Keratinocyte (primary cell): ENCODE data around the gene PLEKHD1. TPM values are rescaled to one million over a fixed set of nuclear protein-coding genes. Genes with fewer than 3 reads are reported as not detected.

Experiments
- DNase-seq: peaks from one replicate; pipeline ENCODE4 v3.0.0-alpha.2; 2011; ENCODE audit warnings: low read depth, missing footprints, low spot score
- FAIRE-seq: peaks from 2 replicates; lab custom pipeline; 2011; peaks lifted over from hg19 to GRCh38; lab: Jason Lieb, UNC
- H2AFZ ChIP-seq: 2 replicates; pipeline ENCODE4 v1.6.0; 2012; ENCODE audit warnings: low read length, control low read depth, inconsistent platforms; ENCODE audit not compliant: control insufficient read depth
- H3K27ac ChIP-seq: 2 replicates; pipeline ENCODE4 v1.5.1; 2011; ENCODE audit warnings: low read length; ENCODE audit not compliant: control insufficient read depth, insufficient read depth
- H3K27me3 ChIP-seq: 3 replicates; pipeline ENCODE4 v1.6.0; 2011; ENCODE audit warnings: low read length; ENCODE audit not compliant: control insufficient read depth, insufficient read depth; ENCODE audit errors: extremely low read depth
- H3K36me3 ChIP-seq, 2 experiments: 2 replicates in 1 of 2; 3 replicates in 1 of 2; pipeline ENCODE4 v1.5.1; 2011; ENCODE audit warnings: low read length in 2 of 2, mild to moderate bottlenecking in 1 of 2; ENCODE audit not compliant: control insufficient read depth in 2 of 2, insufficient read depth in 2 of 2; ENCODE audit errors: extremely low read depth in 1 of 2
- H3K4me1 ChIP-seq: 3 replicates; pipeline ENCODE4 v1.5.1; 2011; ENCODE audit warnings: low read length; ENCODE audit not compliant: control insufficient read depth, insufficient read depth; ENCODE audit errors: extremely low read depth
- H3K4me2 ChIP-seq: 3 replicates; pipeline ENCODE4 v1.6.0; 2011; ENCODE audit warnings: low read depth, low read length; ENCODE audit not compliant: control insufficient read depth, insufficient read depth; ENCODE audit errors: extremely low read depth
- H3K4me3 ChIP-seq, 3 experiments: fragments of 200-600 bp in 1 of 3; sonication (generic) in 1 of 3; 2 replicates in 2 of 3; 3 replicates in 1 of 3; pipeline ENCODE4 v1.5.1; 2011 to 2016; ENCODE audit warnings: low read length in 3 of 3, mild to moderate bottlenecking in 3 of 3, control low read depth in 2 of 3, inconsistent platforms in 1 of 3, low read depth in 1 of 3, mixed read lengths in 1 of 3, mixed run types in 1 of 3, moderate library complexity in 1 of 3; ENCODE audit not compliant: control insufficient read depth in 2 of 3, insufficient read depth in 2 of 3; ENCODE audit errors: extremely low read depth in 1 of 3
- H3K79me2 ChIP-seq: 2 replicates; pipeline ENCODE4 v1.6.0; 2012; ENCODE audit warnings: low read length; ENCODE audit not compliant: control insufficient read depth, insufficient read depth
- H3K9ac ChIP-seq: 3 replicates; pipeline ENCODE4 v1.6.0; 2011; ENCODE audit warnings: low read length; ENCODE audit not compliant: control insufficient read depth, insufficient read depth; ENCODE audit errors: extremely low read depth
- H3K9me1 ChIP-seq: 3 replicates; pipeline ENCODE4 v1.6.0; 2011; ENCODE audit warnings: low read length; ENCODE audit not compliant: control insufficient read depth, insufficient read depth; ENCODE audit errors: extremely low read depth
- H3K9me3 ChIP-seq: 2 replicates; pipeline ENCODE4 v1.5.1; 2012; ENCODE audit warnings: low read depth, low read length; ENCODE audit not compliant: control insufficient read depth
- H4K20me1 ChIP-seq: 3 replicates; pipeline ENCODE4 v1.6.0; 2011; ENCODE audit warnings: low read length; ENCODE audit not compliant: control insufficient read depth, insufficient read depth; ENCODE audit errors: extremely low read depth
- CTCF ChIP-seq, 3 experiments: IDR thresholded peaks in 1 of 3; conservative IDR thresholded peaks in 1 of 3; optimal IDR thresholded peaks in 1 of 3; 2 replicates in 2 of 3; 3 replicates in 1 of 3; pipeline versions ENCODE3 to v1.5.1; 2011; ENCODE audit warnings: low read length in 3 of 3, mild to moderate bottlenecking in 3 of 3, moderate library complexity in 2 of 3, control low read depth in 1 of 3, inconsistent platforms in 1 of 3; ENCODE audit not compliant: insufficient read depth in 2 of 3; ENCODE audit errors: extremely low read depth in 1 of 3
- EZH2 ChIP-seq: IDR thresholded peaks from one replicate; pipeline ENCODE4 v1.6.1; 2012; ENCODE audit warnings: inconsistent platforms, mild to moderate bottlenecking, low read length, moderate library complexity
- dilution Hi-C: fragments of 300-500 bp; cut with MboI; formaldehyde crosslinking; loops from one replicate; pipeline ENCODE4 v1.7.0; 2020; ENCODE audit warnings: low sequenced_read_pairs; ENCODE audit not compliant: extremely low pct_ligation_motif_present
- polyA plus RNA-seq, 5 experiments: library from polyadenylated mRNA; depleted of rRNA in 3 of 5; stranded (reverse) in 3 of 5; stranded (forward) in 1 of 5; unstranded in 1 of 5; fragments of >200 nt; gene quantifications; 1 replicate in 1 of 5; 2 replicates in 3 of 5; 3 replicates in 1 of 5; pipeline versions ENCODE4 v1.2.1 to v1.2.3, GENCODE V29; 2011 to 2012; ENCODE audit warnings: missing spikeins in 2 of 5, low read depth in 1 of 5, low replicate concordance in 1 of 5

The PLEKHD1 gene
- polyA plus RNA-seq, 1 donor (not counting 4 experiments of a cell fraction or from before 2014, with no cell fraction given), result 0.01 TPM

- no peak for TF ChIP-seq EZH2
- TF ChIP-seq CTCF (optimal IDR thresholded peaks at IDR 0.05 in 1 of 3, IDR thresholded peaks at IDR 0.05 in 1 of 3, conservative IDR thresholded peaks at IDR 0.05 in 1 of 3; ENCODE audit: extremely low read depth in 1 of 3, insufficient read depth in 2 of 3, low read length in 3 of 3), result no peak
- H3K27ac ChIP-seq, result no peak overlapping the region
- H3K27me3 ChIP-seq, result peaks cover 3% of the 10 kb centered on the region
- no peaks in the 10 kb centered on the region for H3K9me3 ChIP-seq
- no peak overlapping the region for H2AFZ ChIP-seq
- H3K36me3 ChIP-seq, result no peaks in the 10 kb centered on the region
- DNase-seq, result no peak
- dilution Hi-C loops, result no loop called here
- no peak overlapping the region for H3K9ac ChIP-seq
- peaks cover 3% of the 10 kb centered on the region for H4K20me1 ChIP-seq
- H3K4me3 ChIP-seq, result no peak overlapping the region
- H3K4me1 ChIP-seq, result peaks cover 4% of the 10 kb centered on the region
- H3K9me1 ChIP-seq, result no peaks in the 10 kb centered on the region
- no peak overlapping the region for H3K4me2 ChIP-seq
- FAIRE-seq, result no peak
- H3K79me2 ChIP-seq, result no peaks in the 10 kb centered on the region
Observed at GRCh38 chr14:69540654-69541335, 56.3 kb downstream of the PLEKHD1 start.

- Histone ChIP-seq H3K4me2 (no peak overlapping the region), H3K9me3 (no peaks in the 10 kb centered on the region), H3K4me3 (no peak overlapping the region), H3K27me3 (no peaks in the 10 kb centered on the region), H4K20me1 (peaks cover 3% of the 10 kb centered on the region), H3K79me2 (no peaks in the 10 kb centered on the region), H3K36me3 (no peaks in the 10 kb centered on the region), H3K27ac (no peak overlapping the region), H2AFZ (no peak overlapping the region), H3K9ac (no peak overlapping the region), H3K4me1 (peaks cover 4% of the 10 kb centered on the region), H3K9me1 (no peaks in the 10 kb centered on the region)
- DNase-seq, result no peak
- FAIRE-seq, result no peak
- no peak for TF ChIP-seq CTCF (optimal IDR thresholded peaks at IDR 0.05 in 1 of 3, IDR thresholded peaks at IDR 0.05 in 1 of 3, conservative IDR thresholded peaks at IDR 0.05 in 1 of 3; ENCODE audit: extremely low read depth in 1 of 3, insufficient read depth in 2 of 3, low read length in 3 of 3)
- no peak for TF ChIP-seq EZH2
- dilution Hi-C loops, result no loop called here
Observed at GRCh38 chr14:69542311-69542710, 57.8 kb downstream of the PLEKHD1 start.
